Tracheal epithelial cell (primary cell): Measurements from ENCODE around the gene ZNF595. TPM values are rescaled to one million over a fixed set of nuclear protein-coding genes. Genes with fewer than 3 reads are reported as not detected.

Experiments used
- total RNA-seq: library from RNA; depleted of rRNA; stranded (reverse); fragments of >200 nt; gene quantifications from 2 replicates; pipeline ENCODE4 v1.2.1, GENCODE V29; 2014

The ZNF595 gene
- 7.7 and 9.2 TPM in 2 replicates for total RNA-seq

GRCh38 chr4:52804-53479, at the start of gene ZNF595:
ZNF595 (plus strand) TSS chr4:53321; CDS start chr4:53489, 168 bp downstream.

GRCh38 chr4:124275-125081, 71.4 kb downstream of the ZNF595 start, which contains the start of gene ZNF718:
ZNF718 (plus strand) TSS chr4:124501; CDS start chr4:124671, 170 bp downstream.

Other genes starting within 250 kb of the ZNF595 start
- gene ZNF718, start 71.2 kb downstream of the ZNF595 start, total RNA-seq: 4.6 and 6.2 TPM in 2 replicates